ENCODE measurements around the gene RABGGTA. TPM values are rescaled to one million over a fixed set of nuclear protein-coding genes. Genes with fewer than 3 reads are reported as not detected.

Gene RABGGTA
- total RNA-seq, 1 experiment from 2014 or later: 25.6 TPM

- Histone ChIP-seq H4K91ac (ENCODE audit: insufficient read length, low read depth, low read length) (no peak overlapping the region), H2BK20ac (ENCODE audit: low read depth, low read length, poor library complexity, severe bottlenecking) (no peak overlapping the region), H3K4me1 (ENCODE audit: insufficient read depth, low read length) (0 out of 2 replicates have a peak, but pooled peaks cover 2% of the 10 kb centered on the region), H4K20me1 (ENCODE audit: control insufficient read depth, insufficient read depth, insufficient read length) (peaks cover 2% of the 10 kb centered on the region), H2BK15ac (ENCODE audit: low read depth, low read length) (no peak overlapping the region), H3K79me1 (ENCODE audit: insufficient read depth, low read depth, low read length, poor library complexity, severe bottlenecking) (no peaks in the 10 kb centered on the region), H2BK120ac (ENCODE audit: low read depth, low read length, poor library complexity, severe bottlenecking) (no peak overlapping the region), H3T11ph (ENCODE audit: low read length) (no peak overlapping the region), H3K4ac (ENCODE audit: low read depth, low read length) (no peak overlapping the region), H3K9ac (ENCODE audit: extremely low read depth, insufficient read length, low read length) (no peak overlapping the region), H2BK5ac (ENCODE audit: insufficient read length, low read length) (no peak overlapping the region), H3K79me2 (ENCODE audit: insufficient read depth, low read length) (no peaks in the 10 kb centered on the region), H3K27me3 (ENCODE audit: insufficient read depth, low read length) (no peaks in the 10 kb centered on the region), H3K23me2 (ENCODE audit: insufficient read length, low read depth, low read length, poor library complexity, severe bottlenecking) (peaks cover 7% of the 10 kb centered on the region), H3K56ac (ENCODE audit: insufficient read length, low read depth, low read length) (no peak overlapping the region), H4K8ac (replicated peaks; ENCODE audit: insufficient read length, low read depth, low read length) (no peak overlapping the region), H3K14ac (ENCODE audit: insufficient read depth, low read length) (no peak overlapping the region), H3K4me2 (ENCODE audit: insufficient read depth, insufficient read length, low read length) (no peak overlapping the region), H2AFZ (ENCODE audit: low read length) (no peak overlapping the region), H3K27ac (ENCODE audit: insufficient read length, low read depth, low read length) (no peak overlapping the region), H3K9me3 (ENCODE audit: control insufficient read depth, low read depth, low read length) (no peaks in the 10 kb centered on the region), H2BK12ac (ENCODE audit: insufficient read length, low read depth, low read length) (no peak overlapping the region), H3K23ac (ENCODE audit: insufficient read length, low read depth, low read length) (no peak overlapping the region), H3K18ac (ENCODE audit: insufficient read length, low read depth, low read length) (no peak overlapping the region), H4K5ac (ENCODE audit: insufficient read length, low read depth, low read length) (no peak overlapping the region), H2AK5ac (ENCODE audit: insufficient read length, low read length) (no peak overlapping the region)
- TF ChIP-seq CTCF (conservative IDR thresholded peaks at IDR 0.05): no peak
- Mint-ChIP-seq H3K4me1 (peaks cover 13 to 17% of the 10 kb centered on the region in 2 experiments), H3K4me3 (no peak overlapping the region), H3K9me3 (no peaks in the 10 kb centered on the region), H3K27ac (no peak overlapping the region), H3K36me3 (ENCODE audit: insufficient read depth in 1 of 3, low read depth in 3 of 3) (peaks cover 35 to 68% (median 67%) of the 10 kb centered on the region in 3 experiments; a peak in 6 of 7 replicates), H3K27me3 (ENCODE audit: low read depth) (peaks cover under 1% of the 10 kb centered on the region; the same call in 1 of the 2 replicates)
- no CpG with 5 or more reads among the region's 5 CpGs for WGBS (ENCODE audit: extremely low coverage, insufficient read length, low lambda C conversion rate)
- DNase-seq: no peak
These were observed 32.8 kb downstream of the RABGGTA start for GRCh38 chr14:24238527-24239037.

Measured in H9 (cell line).